Testis (tissue), 3 donors: ENCODE data around the gene UNC93B1. TPM values are rescaled to one million over a fixed set of nuclear protein-coding genes. Genes with fewer than 3 reads are reported as not detected.

Experiments
- DNase-seq: peaks from one replicate; pipeline ENCODE4 v3.0.0-alpha.2; 2019
- H3K27ac ChIP-seq, 2 donors: fragments of 200-600 bp; sonication (generic); one replicate each; pipeline ENCODE4 v1.5.1; 2019
- H3K27me3 ChIP-seq: fragments of 200-600 bp; sonication (generic); one replicate; pipeline ENCODE4 v1.5.1; 2019
- H3K36me3 ChIP-seq: fragments of 200-600 bp; sonication (generic); one replicate; pipeline ENCODE4 v1.5.1; 2017; ENCODE audit warnings: low read depth; ENCODE audit errors: missing control alignments
- H3K4me1 ChIP-seq: fragments of 200-600 bp; sonication (generic); one replicate; pipeline ENCODE4 v1.5.1; 2019
- H3K4me3 ChIP-seq, 2 donors: fragments of 200-600 bp; sonication (generic); one replicate each; pipeline ENCODE4 v1.5.1; 2017 to 2019
- H3K9me3 ChIP-seq: fragments of 200-600 bp; sonication (generic); one replicate; pipeline ENCODE4 v1.5.1; 2017
- CTCF ChIP-seq, 3 experiments: fragments of 450-650 bp in 2 of 3; fragments of 200-600 bp in 1 of 3; sonication (generic) in 1 of 3; IDR thresholded peaks; one replicate each; pipeline ENCODE4 v1.5.1; 2016 to 2019; ENCODE audit warnings: antibody characterized with exemption in 3 of 3, mild to moderate bottlenecking in 2 of 3, moderate library complexity in 1 of 3
- POLR2A ChIP-seq: fragments of 450-650 bp; IDR thresholded peaks from one replicate; pipeline ENCODE4 v1.6.1; 2017; ENCODE audit warnings: antibody characterized with exemption, mild to moderate bottlenecking, moderate library complexity
- WGBS, 2 donors: methylation state at CpG; one replicate each; pipeline ENCODE4 v1.1.5; 2018; 5-methylcytosine and 5-hydroxymethylcytosine counted together
- intact Hi-C: fragments of 100-400 bp; cut with DNase I; formaldehyde crosslinking; loops from one replicate; pipeline ENCODE4 v1.15.1; 2023; ENCODE audit warnings: low total_unique reads
- polyA plus RNA-seq: library from polyadenylated mRNA; stranded (reverse); fragments of 350-450 nt; fragmentation: Illumina TruSeq; extraction: RNeasy Lipid Tissue Mini Kit (QIAGEN cat#74804); gene quantifications from one replicate; pipeline ENCODE4 v1.2.3, GENCODE V29; 2014; ENCODE audit warnings: low read depth, low replicate concordance; ENCODE audit not compliant: insufficient read depth
- total RNA-seq, 2 donors: library from RNA; depleted of rRNA; stranded (reverse); fragments of >200 nt; gene quantifications; one replicate each; pipeline ENCODE4 v1.2.3, GENCODE V29; 2016

The UNC93B1 gene
- total and polyA plus RNA-seq, 3 donors from 2014 or later, result 5.3 to 12.3 (median 7.9) TPM

DNA sequence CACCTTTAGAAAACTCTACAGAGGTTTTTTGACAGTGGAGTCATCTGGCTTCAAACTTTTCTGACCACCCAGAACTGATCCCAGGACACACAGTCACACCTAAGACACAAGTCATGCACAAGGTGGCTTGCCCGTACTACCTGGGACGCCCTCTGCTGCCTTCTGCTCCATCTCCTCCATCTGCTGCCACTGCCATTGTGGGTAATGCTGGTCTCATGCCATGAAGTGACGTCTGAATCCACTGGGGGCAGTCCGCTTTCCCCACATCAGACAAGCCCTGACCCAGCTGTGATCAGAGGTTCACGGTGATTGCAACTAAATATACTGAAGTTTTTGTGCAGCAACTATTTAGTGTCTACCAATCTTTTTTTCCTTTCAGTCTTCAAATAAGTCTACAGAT is 21.1 kb upstream of the UNC93B1 start:
- no peak for TF ChIP-seq CTCF (IDR thresholded peaks at IDR 0.05)
- Histone ChIP-seq H3K4me1 (peaks cover 6% of the 10 kb centered on the region), H3K27me3 (no peaks in the 10 kb centered on the region), H3K36me3 (no peaks in the 10 kb centered on the region), H3K4me3 (no peak overlapping the region), H3K27ac (no peak overlapping the region), H3K9me3 (no peaks in the 10 kb centered on the region)
- intact Hi-C loops, result no loop called here
- DNase-seq, result no peak
- 87 to 92% methylated on average over 5 of the region's 5 CpGs for WGBS, 2 donors

DNA sequence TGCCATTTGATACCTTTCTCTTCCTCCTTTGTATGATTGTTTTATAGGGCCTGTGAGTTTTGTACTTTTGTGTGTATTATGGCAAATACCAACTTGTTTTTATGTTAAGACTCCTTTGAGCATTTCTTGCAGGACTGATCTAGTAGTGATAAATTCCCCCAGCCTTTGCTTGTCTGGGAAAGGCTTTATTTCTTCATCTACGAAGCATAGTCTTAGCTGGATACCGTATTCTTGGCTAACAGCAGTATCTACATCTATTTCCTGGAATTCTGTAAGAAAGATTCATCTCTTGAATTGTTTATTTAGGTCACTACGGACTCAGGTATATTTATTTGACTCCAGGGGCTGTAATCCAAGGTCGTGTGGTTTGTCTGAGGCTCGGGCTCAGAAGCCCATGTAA is 20.6 kb upstream of the UNC93B1 start:
- H3K27me3 ChIP-seq, result no peaks in the 10 kb centered on the region
- H3K27ac ChIP-seq, result no peak overlapping the region
- TF ChIP-seq CTCF (IDR thresholded peaks at IDR 0.05) (no peak), POLR2A (no peak)
- H3K4me1 ChIP-seq, result peaks cover 2% of the 10 kb centered on the region
- intact Hi-C loops, result no loop called here
- DNase-seq, result no peak
- H3K36me3 ChIP-seq, result no peaks in the 10 kb centered on the region
- WGBS, 2 donors, result 89 to 90% methylated on average over 5 of the region's 5 CpGs
- H3K4me3 ChIP-seq, result no peak overlapping the region
- no peaks in the 10 kb centered on the region for H3K9me3 ChIP-seq

- TF ChIP-seq CTCF (IDR thresholded peaks at IDR 0.05) (no peak), POLR2A (no peak)
- H3K36me3 ChIP-seq, result no peaks in the 10 kb centered on the region
- no peak for DNase-seq
- intact Hi-C loops, result no loop called here
- H3K27ac ChIP-seq, result no peak overlapping the region
- no peaks in the 10 kb centered on the region for H3K27me3 ChIP-seq
- no peaks in the 10 kb centered on the region for H3K9me3 ChIP-seq
- no peak overlapping the region for H3K4me3 ChIP-seq
- 90% methylated on average over 13 of the region's 13 CpGs; no CpG with 5 or more reads in 1 of the 2 donors for WGBS, 2 donors
- peaks cover 4% of the 10 kb centered on the region for H3K4me1 ChIP-seq
These were observed 18.6 kb upstream of the UNC93B1 start for GRCh38 chr11:68022531-68022930.

- 74 to 76% methylated on average over 14 to 27 of the region's 27 CpGs for WGBS, 2 donors
- H3K27me3 ChIP-seq, result no peaks in the 10 kb centered on the region
- no peaks in the 10 kb centered on the region for H3K9me3 ChIP-seq
- no peak overlapping the region for H3K27ac ChIP-seq
- no peak for DNase-seq
- TF ChIP-seq POLR2A (no peak), CTCF (IDR thresholded peaks at IDR 0.05) (peak in 2 of 3 experiments; percentile 10 to 16)
- H3K4me3 ChIP-seq, result no peak overlapping the region
- intact Hi-C loops, result no loop called here
- no peaks in the 10 kb centered on the region for H3K36me3 ChIP-seq
- H3K4me1 ChIP-seq, result peaks cover 16% of the 10 kb centered on the region
These were observed 17.4 kb upstream of the UNC93B1 start for GRCh38 chr11:68021167-68021787.

DNA sequence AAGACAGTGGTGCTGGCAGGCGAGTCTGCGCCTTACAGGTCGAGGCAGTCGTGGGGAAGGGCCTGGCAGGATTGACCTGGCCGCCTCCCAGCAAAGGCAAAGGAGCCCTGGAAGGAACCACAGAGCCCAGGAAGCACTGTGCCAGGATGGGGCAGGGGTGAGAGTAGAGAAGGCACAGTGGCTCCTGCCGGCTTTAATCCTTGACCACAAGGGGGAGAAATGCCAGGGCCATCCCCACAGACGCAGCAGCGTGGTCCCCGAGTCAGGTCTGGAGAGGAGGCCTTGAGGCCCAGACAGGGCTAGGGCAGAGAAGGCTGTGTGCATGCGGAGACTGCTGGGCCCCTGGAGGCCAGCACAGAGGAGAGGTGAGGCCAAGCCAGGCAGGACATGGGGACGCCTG is 16.7 kb upstream of the UNC93B1 start:
- TF ChIP-seq CTCF (IDR thresholded peaks at IDR 0.05), result peak in 1 of 3 experiments; percentile 8
- TF ChIP-seq POLR2A, result no peak
- Histone ChIP-seq H3K4me3 (no peak overlapping the region), H3K27me3 (no peaks in the 10 kb centered on the region), H3K27ac (no peak overlapping the region), H3K4me1 (peaks cover 16% of the 10 kb centered on the region), H3K9me3 (no peaks in the 10 kb centered on the region), H3K36me3 (no peaks in the 10 kb centered on the region)
- 52 to 55% methylated on average over 8 to 11 of the region's 11 CpGs for WGBS, 2 donors
- intact Hi-C loops, result no loop called here
- DNase-seq, result no peak
